Stimulated activated CD8-positive, alpha-beta memory T cell treated with anti-CD3 and anti-CD28 coated beads, Interleukin-12 subunit alpha, Interleukin-12 subunit beta, amount 100 ng/mL, for 1 hour (primary cell): Measurements from ENCODE around the gene RTN4RL1.
"Not testable (repeated sequence)": the region's sequence is repeated elsewhere in the genome, so short reads cannot be mapped to it uniquely, and the experiment has no call there.

ENCODE experiments used
- DNase-seq: peaks from one replicate; pipeline ENCODE4 v3.0.0-alpha.2; 2020; ENCODE audit warnings: low read depth

The RTN4RL1 gene

DNA sequence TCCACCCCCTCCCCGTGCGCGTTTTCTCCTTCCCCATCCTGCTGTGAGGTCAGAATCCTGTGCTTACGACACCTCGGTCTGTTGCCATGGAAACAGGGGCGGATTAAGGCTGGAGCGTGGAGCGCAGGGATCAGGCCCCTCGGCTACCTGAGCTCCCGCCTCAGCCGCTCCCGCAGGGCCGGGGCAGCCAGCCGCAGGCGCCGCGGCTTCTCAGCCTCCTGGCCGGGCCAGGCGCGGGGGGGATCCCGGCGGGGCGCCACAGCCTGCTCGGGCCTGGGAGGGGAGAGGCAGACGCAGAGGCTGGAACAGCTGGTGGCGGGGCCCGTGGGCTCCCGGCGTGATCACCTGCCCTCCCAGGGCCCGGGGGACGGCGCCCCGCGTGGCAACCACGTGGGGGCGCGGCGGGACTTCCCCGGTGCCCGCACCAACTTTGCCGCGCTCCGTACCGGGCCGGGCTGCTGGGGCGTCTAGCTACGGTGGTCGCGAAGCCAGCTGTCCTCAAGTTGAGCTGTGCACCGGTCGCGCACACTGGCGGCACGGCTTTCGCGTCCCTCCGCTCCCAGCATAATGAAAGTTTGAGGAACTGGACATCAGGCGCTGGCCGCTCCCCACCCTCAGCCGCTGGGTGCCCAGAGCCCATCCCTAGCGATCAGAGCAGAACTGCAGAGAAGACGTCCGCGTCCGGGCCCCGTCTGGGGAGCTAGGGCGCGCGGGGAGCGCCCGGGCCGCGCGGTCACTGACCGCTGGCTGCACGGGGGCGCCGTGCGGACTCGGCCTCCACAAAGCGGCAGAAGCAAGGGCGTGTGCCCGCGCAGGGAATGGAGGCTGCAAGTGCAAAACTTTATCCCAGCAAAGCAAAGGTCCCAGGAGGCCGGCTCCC lies 1.2 kb downstream of the RTN4RL1 start:
- no peak for DNase-seq

DNA sequence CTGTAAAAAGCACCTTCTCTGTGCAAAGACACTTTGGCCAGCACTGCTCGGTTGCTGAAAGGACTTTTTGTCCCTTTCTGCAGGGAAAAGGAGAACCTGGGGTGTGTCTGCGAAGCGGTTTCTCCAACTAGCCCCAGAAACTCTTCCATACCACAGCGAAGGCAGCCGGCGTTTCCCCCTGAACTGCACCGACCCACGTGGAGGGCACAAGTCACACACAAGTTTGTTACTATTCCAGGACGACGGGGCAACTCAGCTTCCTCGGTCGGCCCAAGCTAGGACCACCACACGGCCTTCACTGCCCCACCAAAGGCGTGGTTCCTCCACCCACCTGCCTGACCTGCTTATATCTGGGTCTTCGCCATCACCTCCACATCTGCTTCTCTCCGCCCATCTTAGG lies 1.9 kb downstream of the RTN4RL1 start:
- DNase-seq = no peak

DNA sequence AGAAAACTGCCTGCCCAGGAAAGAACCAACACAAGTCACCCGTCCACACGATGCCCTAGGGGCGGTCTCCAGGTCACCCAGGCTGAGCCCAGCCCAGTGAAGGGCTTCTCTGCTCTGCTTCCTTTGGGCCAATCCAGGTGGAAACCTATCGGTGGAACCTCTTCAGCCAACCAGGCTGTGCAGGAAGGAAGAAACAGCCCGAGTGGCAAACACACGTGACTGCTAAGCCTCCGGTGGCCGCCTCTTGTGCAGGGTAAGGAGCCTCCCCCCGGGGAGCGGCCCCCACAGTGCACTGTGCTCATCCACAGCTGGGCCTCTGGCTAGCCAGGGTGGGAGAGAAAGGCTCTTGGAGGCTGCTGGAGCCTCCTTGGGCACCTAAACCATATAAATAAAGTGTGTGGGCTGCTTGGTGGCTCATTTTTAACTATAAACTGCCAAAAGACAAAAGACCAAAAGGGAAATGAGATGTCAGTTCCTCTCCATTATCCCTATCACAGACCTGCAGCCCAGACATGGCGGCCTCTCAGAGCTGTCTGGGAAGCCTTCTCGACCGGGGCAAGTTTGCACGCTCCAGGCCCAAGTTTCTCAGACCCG lies 2.4 kb downstream of the RTN4RL1 start:
- DNase-seq = no peak

DNA sequence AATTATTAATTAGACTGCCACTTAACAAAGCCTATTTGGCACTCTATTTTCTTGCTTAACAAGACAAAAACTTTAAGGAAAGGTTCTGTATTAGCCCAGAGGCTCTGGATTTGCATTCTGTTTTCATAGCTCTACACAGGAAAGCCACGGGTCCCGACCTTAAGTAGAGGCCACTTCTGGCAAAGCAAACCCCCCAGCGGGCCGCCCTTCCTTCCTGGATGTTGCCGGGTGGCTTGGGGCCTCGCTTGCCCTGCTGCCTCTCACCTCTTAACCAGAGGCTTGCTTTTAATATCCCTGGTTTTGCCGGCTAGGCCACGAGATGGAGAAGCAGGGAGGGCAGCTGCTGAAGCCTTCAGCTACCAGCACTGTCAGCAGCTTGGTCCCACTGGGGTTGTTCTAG lies 4.4 kb downstream of the RTN4RL1 start:
- no peak for DNase-seq

DNA sequence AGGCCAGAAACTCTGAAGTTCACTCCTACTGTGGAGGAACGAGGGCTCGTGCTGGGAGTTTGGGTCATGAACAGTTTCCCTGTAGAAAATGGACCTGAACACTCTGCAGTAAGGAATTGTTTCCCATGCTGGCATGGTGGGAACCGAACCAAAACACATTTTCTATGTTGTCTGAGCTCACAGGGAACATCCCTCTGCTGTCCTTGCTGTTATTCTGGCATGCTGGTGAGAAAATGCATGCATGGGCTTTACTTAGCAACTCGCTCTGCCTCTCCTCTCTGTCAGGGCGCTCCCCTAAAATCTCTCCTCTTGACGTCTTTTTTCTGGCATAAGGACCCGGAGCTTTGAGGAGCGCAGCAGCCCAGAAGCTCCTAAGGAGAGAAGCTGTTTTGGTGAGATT lies 5.4 kb downstream of the RTN4RL1 start:
- no peak for DNase-seq

DNA sequence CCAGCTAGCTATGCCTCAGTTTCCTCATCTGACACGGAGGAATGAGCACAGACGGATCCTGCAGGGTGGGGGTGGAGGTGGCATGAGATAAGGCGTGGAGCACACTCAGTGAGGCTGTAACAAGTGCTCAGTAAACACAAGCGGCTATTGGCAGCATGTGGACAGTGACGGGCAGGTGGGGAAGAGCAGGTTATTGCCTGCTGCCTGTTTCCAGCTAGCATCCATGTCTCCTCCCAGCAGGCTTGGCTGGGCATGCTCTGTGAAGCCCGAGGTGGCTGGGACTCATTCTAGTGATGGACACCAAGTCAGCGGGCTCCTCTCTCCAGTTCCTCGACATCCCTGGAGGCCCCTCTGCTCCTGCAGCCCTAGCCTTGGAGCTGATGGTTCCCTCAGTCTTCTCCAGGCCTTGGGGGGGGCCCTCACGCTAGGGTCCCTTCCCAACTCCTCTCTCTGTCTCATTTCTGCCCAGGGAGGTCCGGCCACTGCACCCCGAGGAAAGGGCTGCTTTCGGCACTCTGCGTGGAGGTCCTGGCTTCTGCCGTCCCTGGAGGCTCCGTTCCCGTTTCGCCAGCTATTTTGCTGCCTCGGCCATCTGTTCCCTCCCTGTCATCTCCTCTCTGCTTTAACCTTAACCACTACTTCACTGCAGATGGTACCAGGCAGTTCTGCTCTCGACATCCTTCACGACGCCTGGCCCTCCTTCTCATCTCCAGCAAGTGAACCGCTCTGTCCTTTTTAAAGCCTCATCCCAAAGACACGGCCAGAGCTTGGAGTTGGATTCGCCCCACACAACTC lies 6.2 kb downstream of the RTN4RL1 start:
- DNase-seq = no peak

DNA sequence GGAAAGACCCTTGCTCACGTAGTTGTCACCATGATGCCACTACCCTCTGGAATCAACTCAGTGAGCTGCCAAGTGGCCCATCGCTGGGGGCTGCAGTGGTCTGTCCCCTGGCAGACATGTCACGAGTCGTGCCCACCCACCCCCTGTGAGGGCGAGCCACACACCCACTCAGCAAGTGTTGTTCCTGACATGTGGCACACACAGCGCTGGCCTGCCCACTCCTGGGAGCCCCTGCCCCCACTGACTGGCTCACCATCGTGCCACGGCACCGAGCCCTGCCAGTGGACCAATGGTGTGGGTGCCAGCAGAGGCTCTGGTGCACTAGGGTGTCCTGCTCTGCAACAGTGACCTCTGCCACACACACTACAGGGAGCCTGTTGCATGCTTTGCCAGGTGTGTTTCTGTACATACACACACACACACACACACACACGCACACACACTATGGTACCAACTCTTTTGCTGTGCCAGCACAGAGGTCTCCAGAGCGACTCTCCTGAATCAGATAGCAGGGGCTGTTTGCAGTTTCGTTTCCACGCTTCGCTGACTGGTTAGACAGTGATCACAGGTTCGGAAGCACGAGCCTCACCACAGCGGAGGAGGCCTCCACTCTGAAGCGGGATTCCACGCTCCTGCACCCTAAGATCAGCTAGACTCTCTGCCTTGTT lies 7.7 kb downstream of the RTN4RL1 start:
- no peak for DNase-seq

DNA sequence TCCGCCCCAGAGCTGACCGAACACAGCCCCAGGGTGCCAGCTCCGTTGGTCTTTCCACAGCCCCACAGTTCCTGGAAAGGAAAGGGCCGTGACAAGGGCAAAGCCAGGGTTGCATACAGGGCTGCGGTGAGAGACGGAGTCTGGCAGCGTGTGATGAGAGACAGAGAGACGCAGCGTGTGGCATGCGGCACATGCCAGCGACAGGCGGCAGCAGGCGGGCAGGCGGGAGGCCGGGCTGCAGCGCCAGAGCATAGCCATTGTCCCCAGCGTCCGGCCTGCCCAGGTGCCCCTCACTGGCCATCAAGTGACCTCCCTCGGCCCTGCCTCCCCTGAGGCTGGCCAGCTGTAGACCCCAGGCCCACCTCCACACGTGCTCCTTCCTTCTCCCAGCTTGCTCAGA lies 8.6 kb downstream of the RTN4RL1 start:
- DNase-seq = no peak

DNA sequence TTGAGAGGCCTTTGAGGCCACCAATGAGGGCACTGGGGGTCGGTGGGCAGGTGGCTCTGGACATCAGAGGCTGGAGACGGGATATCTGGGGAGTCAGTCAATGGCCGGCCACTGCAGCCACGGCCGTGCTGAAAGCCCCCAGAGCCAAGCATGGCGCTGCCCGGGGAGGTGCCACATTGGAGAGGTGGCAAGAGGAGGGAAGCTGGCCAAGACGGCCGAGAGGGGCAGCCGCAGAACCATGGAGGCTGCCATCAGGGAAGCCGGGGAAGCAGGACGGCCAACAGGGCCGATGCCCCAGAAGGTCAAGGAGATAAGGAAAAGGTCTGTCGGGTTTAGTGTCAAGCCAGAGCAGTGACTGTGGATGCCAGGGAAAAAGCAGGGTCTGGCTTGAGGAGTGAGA lies 9.8 kb downstream of the RTN4RL1 start:
- no peak for DNase-seq

DNA sequence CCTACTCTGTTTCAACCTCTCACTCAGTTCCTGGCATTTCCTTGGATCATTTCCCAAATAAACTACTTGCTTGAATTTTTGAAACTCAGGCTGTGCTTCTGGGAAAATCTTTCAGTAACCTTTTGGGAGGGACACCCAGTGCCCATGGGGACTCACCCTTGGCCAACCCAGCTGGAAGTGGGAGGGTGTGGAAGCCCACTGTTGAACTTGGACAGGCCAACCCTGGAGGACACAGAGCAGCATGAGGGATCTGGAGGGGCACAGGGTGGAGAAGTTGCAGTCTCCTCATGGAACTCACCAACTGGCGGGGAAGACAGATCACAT lies 11.2 kb downstream of the RTN4RL1 start:
- no peak for DNase-seq

DNA sequence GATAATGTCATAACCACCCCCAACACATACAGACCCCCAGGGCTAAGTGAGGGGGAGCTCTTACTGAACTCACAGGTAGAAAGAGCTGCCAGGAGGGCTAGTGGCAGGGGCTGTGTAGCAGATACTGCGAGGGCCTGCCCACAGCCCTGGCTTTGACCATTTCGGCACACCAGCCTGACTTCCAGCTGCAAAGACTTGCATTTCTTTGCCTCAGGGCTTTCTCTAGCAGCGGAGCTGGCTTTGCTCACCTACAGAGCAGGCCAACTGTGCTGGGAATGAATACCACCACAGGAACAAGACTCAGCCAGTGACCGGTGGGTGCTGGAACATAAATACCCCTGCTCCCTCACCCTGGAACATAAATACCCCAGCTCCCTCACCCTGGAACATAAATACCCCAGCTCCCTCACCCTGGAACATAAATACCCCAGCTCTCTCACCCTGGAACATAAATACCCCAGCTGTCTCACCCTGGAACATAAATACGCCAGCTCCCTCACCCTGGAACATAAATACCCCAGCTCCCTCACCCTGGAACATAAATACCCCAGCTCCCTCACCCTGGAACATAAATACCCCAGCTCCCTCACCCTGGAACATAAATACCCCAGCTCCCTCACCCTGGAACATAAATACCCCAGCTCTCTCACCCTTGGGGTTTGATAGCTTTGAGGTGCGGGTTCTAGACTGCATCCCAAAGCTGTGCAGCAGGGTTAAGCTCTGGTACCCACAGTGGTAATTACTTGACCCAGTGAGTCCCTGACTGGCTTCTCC lies 11.7 kb downstream of the RTN4RL1 start:
- not testable (repeated sequence) for DNase-seq

DNA sequence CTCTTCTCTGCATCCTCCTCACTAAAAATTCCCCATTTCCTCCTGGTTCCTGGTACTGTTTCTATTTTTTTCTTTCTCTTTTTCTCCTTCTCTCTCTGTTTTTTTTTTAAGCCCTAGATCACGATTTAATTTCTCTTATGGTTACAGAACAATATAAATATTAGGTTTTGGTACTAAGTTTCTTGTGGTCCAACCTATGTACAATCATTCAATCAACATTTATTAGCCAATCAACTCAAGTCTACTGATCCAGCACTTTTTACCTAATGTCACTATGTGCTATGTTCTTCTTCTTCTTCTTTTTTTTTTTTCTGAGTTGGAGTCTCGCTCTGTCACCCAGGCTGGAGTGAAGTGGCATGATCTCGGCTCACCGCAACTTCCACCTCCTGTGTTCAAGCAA lies 12.6 kb downstream of the RTN4RL1 start:
- DNase-seq = no peak

DNA sequence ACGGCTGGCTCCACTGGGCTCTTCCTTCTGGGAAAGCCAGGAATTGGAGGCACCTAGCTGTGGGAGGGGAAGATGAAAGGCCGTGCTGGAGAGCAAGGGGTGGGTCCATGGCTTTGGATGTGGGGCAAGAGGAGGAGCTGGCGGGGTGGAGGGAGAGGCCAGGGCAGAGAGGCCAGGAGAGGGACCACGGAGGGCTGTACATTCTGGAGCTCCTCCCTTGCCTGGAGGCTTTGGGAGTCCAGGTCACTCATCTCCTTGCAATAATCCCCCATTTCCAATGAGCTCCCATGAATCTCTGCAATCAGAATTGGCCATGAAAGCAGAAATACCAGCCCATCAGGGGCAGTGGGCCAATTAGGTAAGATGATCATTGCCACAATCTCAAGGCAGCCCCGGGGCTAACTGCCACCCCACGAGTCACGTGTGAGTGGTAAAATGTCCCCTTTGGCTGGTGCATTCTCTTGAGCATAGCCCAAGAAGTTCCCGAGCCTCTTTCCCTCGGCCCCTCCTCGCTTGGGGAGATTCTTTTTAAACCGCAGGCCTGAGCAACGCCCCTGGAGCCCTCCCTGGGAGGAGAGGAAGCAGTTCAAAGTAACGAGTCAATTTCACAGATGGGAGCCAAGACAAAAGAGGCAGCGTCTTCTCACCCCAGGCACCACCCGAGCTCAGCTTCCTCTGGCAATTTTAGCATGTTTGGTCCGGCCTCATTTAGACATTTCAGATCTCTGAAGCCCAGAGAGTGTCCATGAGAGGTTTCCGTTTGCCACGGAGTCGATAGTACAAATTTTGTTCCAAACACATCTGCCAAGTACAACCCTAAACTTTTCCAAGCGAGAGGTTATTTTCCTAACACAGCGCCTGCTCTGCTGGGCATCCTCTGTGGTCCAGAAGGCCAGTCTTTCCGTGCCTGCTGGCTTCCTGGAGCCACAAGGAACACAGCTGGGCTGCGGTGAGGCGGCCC lies 13.4 kb downstream of the RTN4RL1 start:
- no peak for DNase-seq

DNA sequence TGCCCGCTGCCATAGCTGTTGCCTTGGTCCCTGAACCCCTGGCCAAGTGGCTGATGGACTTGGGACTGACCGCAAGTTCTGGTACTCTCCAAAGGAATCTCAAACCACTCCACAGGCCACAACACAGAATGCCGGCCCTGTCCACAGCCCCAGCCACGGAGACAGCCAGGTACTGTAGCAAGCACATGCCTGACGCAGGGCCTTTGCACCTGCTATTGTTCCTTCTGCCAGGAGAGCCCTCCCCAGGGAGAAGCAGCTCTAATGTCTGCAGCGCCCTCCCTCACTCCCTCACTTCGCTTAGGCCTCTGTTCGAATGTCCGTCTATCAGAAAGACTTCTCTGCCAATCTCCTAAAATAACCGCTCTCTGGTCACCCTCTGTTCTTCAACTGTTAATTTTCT lies 15.4 kb downstream of the RTN4RL1 start:
- no peak for DNase-seq

DNA sequence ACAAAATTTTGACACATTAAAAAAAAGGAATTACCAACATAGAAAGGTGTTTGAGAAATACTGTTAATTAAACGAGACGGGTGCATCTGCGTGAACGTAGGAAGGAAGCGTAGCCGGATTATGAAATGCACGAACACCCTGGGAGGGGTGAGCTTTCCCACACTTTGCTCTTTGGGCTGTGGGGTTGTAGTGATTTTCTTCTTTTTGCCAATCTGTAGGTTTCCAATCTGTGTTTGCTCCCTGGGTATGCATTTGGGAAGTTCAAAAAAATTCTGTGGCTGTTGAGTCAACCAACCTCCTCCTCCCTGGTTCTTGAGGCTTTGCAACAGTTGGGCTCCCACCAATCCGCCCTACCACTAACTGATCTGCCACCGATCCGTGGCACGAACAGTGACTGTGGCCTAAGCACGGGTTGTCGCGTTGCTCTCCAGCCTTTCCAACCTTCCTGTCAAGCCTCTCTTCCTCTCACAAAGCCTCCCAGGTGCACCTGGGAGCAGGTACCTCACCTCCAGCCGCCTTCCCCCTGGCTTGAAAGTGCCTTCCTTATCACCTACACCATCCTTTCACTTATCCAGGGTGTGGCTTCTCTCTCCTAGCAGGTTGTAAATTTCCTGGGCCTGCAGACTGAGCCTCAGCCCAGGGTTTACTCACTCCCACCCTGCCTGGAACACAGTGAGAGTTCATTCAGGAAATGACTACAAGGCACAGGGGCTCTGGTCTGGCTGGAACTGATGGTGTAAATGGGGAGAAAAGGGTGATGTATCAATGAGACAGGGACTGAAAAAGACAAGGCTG lies 16.6 kb downstream of the RTN4RL1 start:
- DNase-seq = no peak

DNA sequence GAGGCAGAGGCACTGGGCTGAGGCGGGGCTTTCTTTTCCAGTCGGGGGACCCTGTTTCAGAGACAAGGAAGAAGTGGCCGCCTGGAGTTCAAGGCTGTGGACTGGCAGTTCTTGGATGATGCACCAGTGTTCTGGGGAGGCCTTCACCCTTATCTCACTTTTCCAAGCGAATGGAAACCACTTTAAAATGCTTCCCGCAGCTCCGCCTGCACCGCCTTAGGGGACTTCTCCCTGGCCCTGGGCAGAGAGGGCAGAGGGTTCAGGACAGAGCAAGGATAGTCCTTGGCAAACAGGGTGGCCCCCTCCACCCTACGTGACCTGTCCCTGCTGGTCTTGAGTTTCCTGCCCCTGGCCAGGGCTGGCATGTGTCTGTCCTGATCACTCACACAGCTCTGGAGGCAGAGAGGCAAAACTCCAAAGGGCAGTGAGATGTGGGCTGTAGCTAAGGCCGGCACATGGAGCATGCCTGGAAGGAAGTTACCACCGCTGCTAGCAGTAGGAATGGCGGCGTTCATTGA lies 20.6 kb downstream of the RTN4RL1 start:
- DNase-seq = no peak

DNA sequence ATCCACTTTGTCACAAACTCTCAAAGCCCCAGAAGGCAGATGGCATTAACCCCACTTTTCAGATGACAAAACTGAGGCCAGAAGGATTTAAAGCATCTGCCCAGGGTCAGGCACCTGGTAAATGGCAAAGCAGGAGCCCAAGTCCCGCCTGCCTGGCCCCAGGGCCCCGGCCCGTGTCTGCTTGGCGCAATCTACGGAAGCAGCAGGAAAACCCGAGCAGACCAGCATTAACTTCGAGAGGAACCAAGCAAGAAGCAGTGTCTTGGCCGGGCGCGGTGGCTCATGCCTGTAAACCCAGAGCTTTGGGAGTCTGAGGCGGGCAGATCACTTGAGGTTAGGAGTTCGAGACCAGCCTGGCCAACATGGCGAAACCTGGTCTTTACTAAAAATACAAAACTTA lies 21.6 kb downstream of the RTN4RL1 start:
- DNase-seq = no peak

DNA sequence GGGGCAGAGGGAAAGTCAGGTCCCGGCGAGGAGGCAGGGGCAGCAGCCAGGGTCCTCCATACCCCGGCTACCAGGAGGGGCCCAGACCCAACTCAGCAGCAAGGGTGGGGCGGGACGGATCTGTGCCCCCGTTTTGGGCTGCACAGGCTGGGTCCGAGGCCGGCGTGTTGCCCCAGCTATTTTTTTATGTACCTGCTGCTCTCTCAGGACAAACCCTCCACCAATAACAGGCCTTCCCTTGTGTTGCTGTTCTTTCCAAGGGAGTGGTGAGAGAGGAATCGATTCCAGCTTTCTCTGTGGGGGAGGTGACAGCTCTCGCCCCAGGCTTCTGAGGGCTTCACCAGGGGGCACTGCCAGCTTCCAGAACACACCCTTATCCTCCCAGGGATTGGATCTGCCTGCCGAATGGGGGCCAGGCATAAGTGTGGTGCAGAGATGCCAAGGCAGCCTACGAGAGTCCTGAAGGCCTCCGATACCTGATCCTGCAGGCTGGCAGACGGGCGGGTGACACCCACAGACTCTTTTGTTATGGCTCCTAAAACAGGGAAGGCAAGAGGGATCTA lies 22.3 kb downstream of the RTN4RL1 start:
- DNase-seq = no peak

DNA sequence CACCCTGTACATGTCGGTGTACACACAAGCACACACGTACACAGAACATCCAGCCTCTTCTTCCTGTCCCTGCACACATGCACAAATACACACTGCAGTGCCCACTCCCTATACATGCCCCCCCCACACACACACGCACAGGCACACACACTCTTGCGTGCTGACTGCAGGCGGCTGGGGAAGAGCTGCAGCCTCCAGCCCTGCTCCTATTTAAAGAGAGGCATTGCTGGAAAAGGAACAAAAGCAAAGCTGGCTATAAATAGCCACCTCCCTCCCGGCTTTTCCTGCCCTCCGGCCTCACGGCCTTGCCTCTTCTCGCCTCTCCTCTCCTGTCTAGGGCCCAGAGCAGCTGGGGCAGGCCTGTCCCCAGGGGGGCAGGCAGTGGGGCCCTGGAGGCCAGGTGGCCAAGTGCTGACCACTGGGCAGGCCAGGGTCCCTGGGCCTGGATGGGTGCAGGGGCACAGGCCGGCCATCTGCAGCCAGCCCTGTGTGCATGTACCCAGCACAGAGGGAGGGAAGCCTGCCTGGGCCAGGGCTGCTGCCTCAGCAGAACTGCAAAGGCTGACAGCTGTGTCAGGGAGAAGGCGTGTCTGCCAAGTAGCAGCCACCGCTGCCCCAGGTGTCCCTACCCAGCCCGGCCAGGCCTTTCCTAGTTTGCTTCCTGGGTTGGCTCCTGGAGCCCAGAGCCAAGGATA lies 25.4 kb downstream of the RTN4RL1 start:
- DNase-seq = no peak
